Osteoblast (primary cell): ENCODE results near the gene TBL1X. TPM values are rescaled to one million over a fixed set of nuclear protein-coding genes. Genes with fewer than 3 reads are reported as not detected.

Experiments used
- DNase-seq: peaks from one replicate; pipeline ENCODE4 v3.0.0; 2011; ENCODE audit warnings: low spot score, mixed read lengths; ENCODE audit not compliant: insufficient read length; ENCODE audit errors: missing footprints
- H2AFZ ChIP-seq: 2 replicates; pipeline ENCODE4 v1.6.0; 2011; ENCODE audit warnings: mild to moderate bottlenecking, low read length
- H3K27ac ChIP-seq: 2 replicates; pipeline ENCODE4 v1.5.1; 2011; ENCODE audit warnings: mild to moderate bottlenecking, low read depth, low read length, moderate library complexity
- H3K27me3 ChIP-seq: 2 replicates; pipeline ENCODE4 v1.6.0; 2012; ENCODE audit warnings: mild to moderate bottlenecking, control low read depth, inconsistent platforms, low read length, moderate library complexity; ENCODE audit not compliant: insufficient read depth
- H3K36me3 ChIP-seq: 2 replicates; pipeline ENCODE4 v1.5.1; 2011; ENCODE audit warnings: mild to moderate bottlenecking, low read length, control low read depth, moderate library complexity; ENCODE audit not compliant: insufficient read depth
- H3K4me1 ChIP-seq: 2 replicates; pipeline ENCODE4 v1.5.1; 2011; ENCODE audit warnings: mild to moderate bottlenecking, low read length, control low read depth, moderate library complexity; ENCODE audit not compliant: insufficient read depth
- H3K4me2 ChIP-seq: 2 replicates; pipeline ENCODE4 v1.6.0; 2011; ENCODE audit warnings: mild to moderate bottlenecking, low read length; ENCODE audit not compliant: insufficient read depth
- H3K4me3 ChIP-seq: fragments of 200-600 bp; sonication (generic); 3 replicates; pipeline ENCODE4 v1.5.1; 2012; ENCODE audit warnings: mild to moderate bottlenecking, low read length, inconsistent platforms; ENCODE audit not compliant: insufficient read depth
- H3K79me2 ChIP-seq: 2 replicates; pipeline ENCODE4 v1.6.0; 2012; ENCODE audit warnings: mild to moderate bottlenecking, low read length, control low read depth, inconsistent platforms; ENCODE audit not compliant: insufficient read depth
- H3K9me3 ChIP-seq: 2 replicates; pipeline ENCODE4 v1.5.1; 2011; ENCODE audit warnings: low read depth, low read length, control low read depth
- H4K20me1 ChIP-seq: 2 replicates; pipeline ENCODE4 v1.6.0; 2012; ENCODE audit warnings: mild to moderate bottlenecking, low read length, control low read depth; ENCODE audit not compliant: insufficient read depth
- total RNA-seq: library from RNA; depleted of rRNA; stranded (reverse); fragments of >200 nt; gene quantifications from 2 replicates; pipeline ENCODE4 v1.2.3, GENCODE V29; 2012
- TF ChIP-seq, protein P1 (sequence below): IDR thresholded peaks from 2 replicates; pipeline ENCODE4 v1.5.1; 2011; ENCODE audit warnings: mild to moderate bottlenecking, low read depth, low read length, moderate library complexity; ENCODE audit errors: extremely low read depth

TBL1X gene
- total RNA-seq, 1 donor = 15.2 TPM

DNA sequence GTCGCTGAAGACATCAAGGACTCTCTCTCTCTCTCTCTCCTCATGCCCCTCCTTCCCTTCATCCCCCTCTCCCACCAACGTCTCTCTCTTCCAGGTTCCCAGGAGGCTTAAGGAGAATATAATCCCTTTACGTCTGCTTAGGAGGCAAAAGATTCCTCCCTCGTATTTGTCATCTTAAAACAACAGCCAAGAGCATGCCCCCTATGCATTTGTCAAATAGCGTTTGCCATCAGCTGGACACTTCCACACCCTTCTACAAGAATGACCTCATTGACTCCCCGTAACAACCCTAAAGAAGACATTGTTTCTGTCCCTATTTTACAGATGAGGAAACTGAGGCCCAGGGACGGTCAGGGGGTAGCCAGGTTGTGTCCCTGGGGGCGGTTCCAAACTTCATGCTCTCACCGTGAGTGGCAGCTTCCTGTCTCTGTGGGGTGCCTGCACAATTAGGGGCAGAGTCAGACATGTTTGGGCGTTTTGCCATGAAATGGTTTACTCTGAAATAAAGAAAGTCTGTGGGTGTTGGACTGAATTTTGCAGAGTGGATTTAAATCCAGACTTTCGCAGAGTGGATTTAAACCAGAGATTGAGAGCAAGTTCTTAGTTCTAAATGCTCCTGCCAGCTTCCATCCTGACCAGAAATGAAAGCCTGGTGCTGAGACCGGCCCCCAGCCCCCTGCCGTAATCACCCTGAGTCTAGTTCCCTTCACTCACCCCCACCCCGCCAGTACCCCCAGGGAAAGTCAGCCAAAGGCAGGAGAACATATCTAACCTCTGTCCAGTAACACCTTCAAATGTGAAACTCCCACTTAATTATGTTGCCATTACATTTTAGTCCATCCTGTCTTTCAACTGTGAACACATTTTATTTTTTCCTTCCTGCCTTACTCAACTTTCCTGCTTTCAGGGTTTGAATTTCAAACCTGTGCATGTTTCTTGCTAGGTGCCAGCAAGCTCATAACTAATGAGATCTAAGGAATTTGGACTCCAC is 44.3 kb upstream of the TBL1X start:
- DNase-seq = no peak

DNA sequence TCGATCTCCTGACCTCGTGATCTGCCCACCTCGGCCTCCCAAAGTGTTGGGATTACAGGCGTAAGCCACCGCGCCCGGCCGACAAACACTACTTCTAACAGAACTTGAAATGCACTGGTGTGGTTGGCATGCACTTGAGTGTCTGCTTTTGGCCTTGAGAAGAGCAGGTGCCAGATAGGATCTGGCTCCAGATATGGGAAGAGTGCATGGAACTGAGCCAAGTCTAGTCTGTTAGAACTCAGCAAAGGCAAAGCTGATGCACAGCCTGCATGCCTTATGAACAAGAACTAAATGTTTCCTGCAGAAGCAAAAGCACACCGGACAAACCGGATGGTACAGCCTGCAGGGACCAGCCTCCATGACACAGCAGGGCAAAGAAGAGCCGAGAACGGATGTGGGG is 35.1 kb upstream of the TBL1X start:
- no peaks in the 10 kb centered on the region for H3K4me1 ChIP-seq

More for the DNA sequence above, 44.3 kb upstream of the TBL1X start:
- Histone ChIP-seq H4K20me1 (no peaks in the 10 kb centered on the region), H3K4me2 (no peak overlapping the region), H3K36me3 (no peaks in the 10 kb centered on the region), H2AFZ (no peak overlapping the region), H3K4me3 (no peak overlapping the region), H3K4me1 (no peaks in the 10 kb centered on the region), H3K9me3 (no peaks in the 10 kb centered on the region), H3K79me2 (no peaks in the 10 kb centered on the region), H3K27ac (no peak overlapping the region), H3K27me3 (no peaks in the 10 kb centered on the region)
- TF ChIP-seq, protein P1, sequence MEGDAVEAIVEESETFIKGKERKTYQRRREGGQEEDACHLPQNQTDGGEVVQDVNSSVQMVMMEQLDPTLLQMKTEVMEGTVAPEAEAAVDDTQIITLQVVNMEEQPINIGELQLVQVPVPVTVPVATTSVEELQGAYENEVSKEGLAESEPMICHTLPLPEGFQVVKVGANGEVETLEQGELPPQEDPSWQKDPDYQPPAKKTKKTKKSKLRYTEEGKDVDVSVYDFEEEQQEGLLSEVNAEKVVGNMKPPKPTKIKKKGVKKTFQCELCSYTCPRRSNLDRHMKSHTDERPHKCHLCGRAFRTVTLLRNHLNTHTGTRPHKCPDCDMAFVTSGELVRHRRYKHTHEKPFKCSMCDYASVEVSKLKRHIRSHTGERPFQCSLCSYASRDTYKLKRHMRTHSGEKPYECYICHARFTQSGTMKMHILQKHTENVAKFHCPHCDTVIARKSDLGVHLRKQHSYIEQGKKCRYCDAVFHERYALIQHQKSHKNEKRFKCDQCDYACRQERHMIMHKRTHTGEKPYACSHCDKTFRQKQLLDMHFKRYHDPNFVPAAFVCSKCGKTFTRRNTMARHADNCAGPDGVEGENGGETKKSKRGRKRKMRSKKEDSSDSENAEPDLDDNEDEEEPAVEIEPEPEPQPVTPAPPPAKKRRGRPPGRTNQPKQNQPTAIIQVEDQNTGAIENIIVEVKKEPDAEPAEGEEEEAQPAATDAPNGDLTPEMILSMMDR = no peak

DNA sequence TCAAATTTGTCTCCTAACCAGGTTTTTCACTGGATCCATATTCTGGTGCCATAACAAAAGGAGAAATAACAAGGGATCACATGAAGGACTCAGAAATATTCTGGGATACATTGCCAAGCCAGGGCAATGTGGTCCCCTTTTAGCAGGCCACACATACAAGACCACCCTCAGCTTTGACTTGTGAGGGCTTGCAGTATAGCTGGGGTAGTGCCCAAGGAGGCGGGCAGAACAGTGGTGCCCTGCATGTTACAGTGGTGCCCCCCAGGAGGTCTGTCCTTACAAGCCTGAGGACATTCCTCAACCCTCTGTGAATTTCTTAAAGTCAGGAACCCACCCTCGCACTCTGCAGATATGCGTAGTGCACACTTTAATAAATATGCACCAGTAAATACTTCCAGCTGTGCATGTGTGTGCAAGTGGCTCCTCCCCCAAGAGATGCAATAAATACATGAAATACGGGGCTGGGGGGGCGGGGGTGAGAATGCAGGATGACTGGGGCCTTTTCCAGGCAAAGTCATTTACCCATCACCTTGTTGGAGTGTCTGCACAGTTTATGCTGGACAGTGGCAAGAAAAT is 34.4 kb upstream of the TBL1X start:
- no peak overlapping the region for H3K4me2 ChIP-seq
- no peaks in the 10 kb centered on the region for H4K20me1 ChIP-seq
- no peaks in the 10 kb centered on the region for H3K4me1 ChIP-seq
- H3K27me3 ChIP-seq = no peaks in the 10 kb centered on the region
- H2AFZ ChIP-seq = no peak overlapping the region
- no peaks in the 10 kb centered on the region for H3K9me3 ChIP-seq
- no peaks in the 10 kb centered on the region for H3K36me3 ChIP-seq
- no peaks in the 10 kb centered on the region for H3K79me2 ChIP-seq
- no peak overlapping the region for H3K4me3 ChIP-seq
- no peak for DNase-seq
- H3K27ac ChIP-seq = no peak overlapping the region
- TF ChIP-seq, protein P1 = no peak

More for the DNA sequence above, 35.1 kb upstream of the TBL1X start:
- H3K27ac ChIP-seq = no peak overlapping the region
- no peaks in the 10 kb centered on the region for H4K20me1 ChIP-seq
- H3K27me3 ChIP-seq = no peaks in the 10 kb centered on the region
- no peak for DNase-seq
- H3K79me2 ChIP-seq = no peaks in the 10 kb centered on the region
- H3K4me2 ChIP-seq = no peak overlapping the region
- H3K36me3 ChIP-seq = no peaks in the 10 kb centered on the region
- no peaks in the 10 kb centered on the region for H3K9me3 ChIP-seq
- TF ChIP-seq, protein P1 = no peak
- H2AFZ ChIP-seq = no peak overlapping the region
- no peak overlapping the region for H3K4me3 ChIP-seq

DNA sequence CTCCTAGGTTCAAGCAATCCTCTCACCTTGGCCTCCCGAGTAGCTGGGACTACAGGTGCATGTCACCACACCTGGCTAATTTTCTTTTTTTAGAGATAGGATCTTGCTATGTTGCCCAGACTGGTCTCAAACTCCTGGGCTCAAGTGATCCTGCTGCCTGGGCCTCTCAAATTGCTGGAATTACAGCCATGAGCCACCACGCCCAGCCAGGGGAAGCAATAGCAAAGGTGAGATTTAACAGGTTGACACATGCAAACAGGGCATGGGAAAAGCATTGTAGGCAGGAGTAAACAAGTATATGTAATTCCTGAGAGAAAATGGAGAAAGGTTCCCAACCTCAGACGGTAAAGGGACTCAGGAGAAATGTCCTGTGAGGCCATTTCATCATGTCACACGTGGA is 33.6 kb upstream of the TBL1X start:
- H2AFZ ChIP-seq = no peak overlapping the region

More for the DNA sequence above, 33.6 kb upstream of the TBL1X start:
- H3K4me1 ChIP-seq = no peaks in the 10 kb centered on the region
- H3K27ac ChIP-seq = no peak overlapping the region
- no peaks in the 10 kb centered on the region for H3K9me3 ChIP-seq
- H4K20me1 ChIP-seq = no peaks in the 10 kb centered on the region
- H3K79me2 ChIP-seq = no peaks in the 10 kb centered on the region
- no peaks in the 10 kb centered on the region for H3K36me3 ChIP-seq
- no peak overlapping the region for H3K4me2 ChIP-seq
- no peak overlapping the region for H3K4me3 ChIP-seq
- TF ChIP-seq, protein P1 = no peak
- no peaks in the 10 kb centered on the region for H3K27me3 ChIP-seq
- no peak for DNase-seq
